HG03159 (cell line): ENCODE data around the gene UBE2Z.
"Not testable (repeated sequence)": the region's sequence is repeated elsewhere in the genome, so short reads cannot be mapped to it uniquely, and the experiment has no call there.

Source experiments
- ATAC-seq: cut with Tn5 transposase; IDR thresholded peaks from one replicate; pipeline ENCODE4 v1.9.1; 2021; ENCODE audit warnings: mild to moderate bottlenecking, moderate library complexity; ENCODE audit not compliant: unreplicated experiment

Gene UBE2Z

DNA sequence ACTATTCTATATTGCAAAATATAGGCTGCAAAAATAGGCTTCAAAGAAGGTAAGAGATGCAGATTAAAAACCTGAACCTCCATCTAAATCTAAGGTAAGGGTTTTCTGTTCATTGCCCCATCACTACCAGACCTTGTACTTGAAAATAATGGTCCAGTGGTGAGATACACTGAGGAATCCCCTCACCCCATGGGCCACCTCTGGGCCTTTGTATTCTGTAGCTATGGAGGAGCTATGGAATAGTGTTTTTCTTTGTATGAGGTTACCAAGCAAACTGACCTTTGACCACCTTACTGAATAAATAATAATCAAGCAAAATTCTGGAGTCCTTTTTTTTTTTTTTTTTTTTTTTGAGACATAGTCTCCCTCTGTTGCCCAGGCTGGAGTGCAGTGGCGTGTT lies 4.8 kb upstream of the UBE2Z start:
- ATAC-seq = no peak

DNA sequence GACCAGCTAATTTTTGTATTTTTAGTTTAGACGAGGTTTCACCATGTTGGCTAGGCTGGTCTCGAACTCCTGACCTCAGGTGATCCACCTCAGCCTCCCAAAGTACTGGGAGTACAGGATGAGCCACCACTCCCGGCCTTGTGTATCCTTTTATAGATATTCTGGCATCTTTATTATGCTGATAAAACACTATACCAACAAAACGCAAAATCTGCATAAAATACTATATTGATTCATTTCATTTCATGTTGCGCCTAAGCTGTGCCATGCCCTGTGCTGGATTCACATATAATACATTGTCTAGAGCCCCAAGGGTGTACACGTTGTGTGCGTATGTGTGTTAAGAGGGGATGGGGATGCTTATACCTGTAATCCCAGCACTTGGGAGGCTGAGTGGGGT lies 3.8 kb upstream of the UBE2Z start:
- ATAC-seq = no peak

GRCh38 chr17:48905987-48906515 lies 2.2 kb upstream of the UBE2Z start:
- no peak for ATAC-seq

- ATAC-seq = no peak
These were observed 527 bp upstream of the UBE2Z start for GRCh38 chr17:48907713-48908046.

- ATAC-seq = peak; percentile 39
These were observed 717 bp downstream of the UBE2Z start for GRCh38 chr17:48908853-48909394.

DNA sequence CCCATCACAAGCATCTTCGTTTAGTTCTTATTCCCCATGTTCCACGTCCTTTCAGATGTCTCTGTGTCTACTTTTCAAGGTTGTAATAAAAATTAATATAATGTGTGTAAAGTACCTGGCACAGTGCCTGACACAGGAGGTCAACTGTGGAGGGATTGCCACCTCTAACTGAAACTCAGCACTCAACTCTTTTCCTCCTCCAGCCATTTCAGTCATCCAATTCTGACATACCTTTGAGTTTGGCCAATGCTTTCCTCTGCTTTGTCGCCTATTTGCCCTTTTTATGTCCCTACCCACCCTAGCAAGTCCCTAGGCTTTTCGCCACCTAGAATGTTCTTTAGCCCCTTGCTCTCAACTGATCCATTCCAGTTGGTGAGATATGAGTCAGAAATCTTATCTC lies 1.6 kb downstream of the UBE2Z start:
- no peak for ATAC-seq

DNA sequence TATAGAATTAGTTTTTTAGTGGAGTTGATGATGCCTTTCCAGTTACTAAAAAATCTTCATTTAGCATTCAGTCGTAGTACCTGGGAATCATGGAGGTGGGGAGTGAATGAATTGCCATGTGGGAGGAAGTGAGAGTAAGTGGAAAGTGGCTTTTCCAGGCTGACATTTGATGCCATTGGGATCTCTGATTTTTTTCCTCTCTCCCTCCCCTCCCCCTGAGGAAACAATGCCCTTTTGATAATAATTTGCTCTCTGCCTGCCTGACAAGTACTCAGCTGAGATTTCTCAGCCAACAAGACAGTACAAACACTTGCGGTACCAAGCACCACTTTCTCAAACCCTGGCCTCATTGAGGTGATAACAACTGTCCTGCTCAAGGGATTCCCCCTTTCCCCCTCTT lies 2.2 kb downstream of the UBE2Z start:
- no peak for ATAC-seq

DNA sequence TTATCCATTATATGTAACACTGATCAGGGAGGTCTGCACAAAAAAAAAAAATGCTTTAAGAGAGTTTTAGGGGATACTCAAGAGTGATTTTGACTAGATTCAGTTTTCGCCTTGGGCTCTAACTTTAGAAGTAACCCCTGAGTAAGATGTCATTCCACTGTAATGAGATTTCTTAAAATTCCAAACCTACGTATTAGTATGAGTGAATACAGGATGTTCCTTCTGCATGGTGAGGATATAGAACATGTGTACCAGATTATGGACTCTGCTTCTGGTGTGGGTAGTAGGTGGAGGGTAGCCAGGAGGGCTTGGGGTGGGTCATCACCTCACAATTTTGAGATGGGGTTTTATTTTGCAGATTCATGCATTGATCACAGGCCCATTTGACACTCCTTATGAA lies 4.3 kb downstream of the UBE2Z start:
- ATAC-seq = no peak

- peak; percentile 83 for ATAC-seq
These were observed 7.5 kb downstream of the UBE2Z start for GRCh38 chr17:48915459-48916282.

DNA sequence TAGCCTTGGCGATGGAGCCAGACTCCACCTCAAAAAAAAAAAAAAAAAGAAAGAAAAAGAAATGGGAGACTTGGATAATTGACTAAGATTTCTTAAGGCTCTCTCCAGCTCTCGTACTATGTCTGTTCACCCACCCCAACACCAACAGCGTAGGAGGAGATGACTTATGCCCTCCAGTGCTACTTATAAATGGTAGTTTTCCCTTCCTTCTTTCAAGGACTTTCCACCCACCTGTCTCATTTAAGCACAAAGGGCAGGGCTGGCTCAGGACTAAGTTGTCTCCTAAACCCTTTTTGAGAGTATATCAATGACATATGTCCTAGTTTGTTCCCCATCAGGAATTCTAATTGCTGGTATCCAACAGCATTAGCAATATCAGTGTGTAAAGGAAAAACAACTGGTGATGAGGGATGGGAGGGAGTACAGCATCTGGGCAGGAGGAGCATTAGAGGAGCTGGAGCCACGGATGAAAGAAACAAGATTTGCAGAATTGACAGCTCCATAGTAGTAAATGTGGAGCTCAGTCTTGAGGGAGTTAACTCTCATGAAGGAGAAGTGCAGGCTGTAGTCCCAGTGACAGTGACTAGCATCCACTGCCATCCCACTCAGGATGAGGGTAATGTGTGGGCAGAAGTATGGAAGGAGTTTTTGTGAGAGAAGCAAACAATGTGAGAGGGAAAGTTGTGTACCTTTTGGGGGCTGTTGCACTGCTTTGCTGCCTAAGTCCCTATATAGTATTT lies 17.2 kb downstream of the UBE2Z start:
- no peak for ATAC-seq

DNA sequence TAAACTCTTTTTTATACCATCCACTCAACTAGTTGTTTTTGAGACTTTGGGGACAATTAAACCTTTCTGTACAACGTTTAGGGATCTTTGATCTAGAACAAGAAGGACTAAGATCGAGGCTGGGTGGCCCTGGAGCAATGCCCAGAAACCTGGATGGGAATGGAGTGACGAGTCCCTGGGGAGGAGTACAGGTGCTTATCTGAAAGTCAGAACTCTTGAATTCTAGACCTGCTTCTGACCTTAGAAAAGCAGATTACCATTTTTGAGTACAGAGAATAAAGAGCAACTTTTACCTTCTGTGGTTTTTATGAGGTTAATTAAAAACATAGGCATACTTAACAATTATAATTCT lies 17.8 kb downstream of the UBE2Z start:
- ATAC-seq = no peak

GRCh38 chr17:48927978-48928745 lies 20.0 kb downstream of the UBE2Z start:
- no peak for ATAC-seq

GRCh38 chr17:48928876-48929811 lies 20.9 kb downstream of the UBE2Z start:
- no peak for ATAC-seq

DNA sequence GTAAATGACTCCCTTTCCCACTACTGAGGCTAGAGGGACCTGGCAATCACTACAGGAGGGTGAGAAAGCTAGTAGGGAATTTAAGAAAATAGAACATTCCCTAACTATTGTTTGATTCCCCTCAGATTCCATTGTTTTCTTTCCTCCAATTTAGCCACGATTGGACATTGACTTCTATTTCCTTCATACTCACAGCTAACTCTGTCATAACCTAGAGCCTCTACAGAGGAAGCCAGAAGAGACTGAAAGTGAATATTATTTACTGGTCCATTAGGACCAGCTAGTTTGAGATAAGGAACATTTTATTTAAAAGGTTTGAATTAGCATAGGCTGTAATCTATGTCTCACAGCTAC lies 21.6 kb downstream of the UBE2Z start:
- no peak for ATAC-seq

DNA sequence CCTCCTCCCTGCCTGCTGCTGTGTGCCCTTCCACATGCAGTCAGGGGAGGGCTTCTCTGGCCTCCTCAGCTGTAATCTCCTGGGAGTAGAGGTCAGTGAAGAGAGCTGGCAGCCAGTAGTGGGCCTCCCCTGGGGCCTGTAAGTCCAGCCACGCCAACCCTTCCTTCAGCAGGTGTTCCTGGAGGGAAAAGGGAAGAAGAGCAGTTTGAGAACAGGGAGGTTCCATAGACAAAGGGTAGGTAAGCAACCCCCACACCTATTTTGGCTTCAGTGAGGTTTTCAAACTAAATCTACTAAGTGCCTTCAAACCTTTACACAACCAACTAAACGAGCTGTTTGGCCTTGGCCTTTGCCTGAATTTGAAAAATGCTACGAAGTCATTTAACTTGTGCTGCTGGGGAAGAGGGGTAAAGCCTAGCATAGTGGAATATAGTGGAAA lies 22.2 kb downstream of the UBE2Z start:
- no peak for ATAC-seq

DNA sequence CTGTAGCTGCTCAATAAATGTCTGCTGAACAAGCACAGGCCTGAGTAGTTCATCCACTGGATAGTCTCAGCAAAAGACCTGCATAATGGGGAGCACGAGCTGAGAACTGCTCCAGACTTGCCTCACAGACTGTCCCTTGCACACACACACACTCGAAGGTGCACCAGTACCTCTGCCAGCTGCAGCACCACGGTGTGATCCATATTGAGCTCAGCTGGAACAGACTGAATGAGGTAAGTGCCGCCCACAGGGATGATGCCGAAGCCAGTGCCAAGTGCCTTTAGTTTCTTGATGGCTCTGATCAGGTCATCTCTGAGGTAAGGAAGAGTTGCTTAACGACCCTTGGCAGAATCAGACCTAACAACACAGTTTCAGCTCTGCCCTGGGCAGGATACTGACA lies 24.8 kb downstream of the UBE2Z start:
- ATAC-seq = no peak

DNA sequence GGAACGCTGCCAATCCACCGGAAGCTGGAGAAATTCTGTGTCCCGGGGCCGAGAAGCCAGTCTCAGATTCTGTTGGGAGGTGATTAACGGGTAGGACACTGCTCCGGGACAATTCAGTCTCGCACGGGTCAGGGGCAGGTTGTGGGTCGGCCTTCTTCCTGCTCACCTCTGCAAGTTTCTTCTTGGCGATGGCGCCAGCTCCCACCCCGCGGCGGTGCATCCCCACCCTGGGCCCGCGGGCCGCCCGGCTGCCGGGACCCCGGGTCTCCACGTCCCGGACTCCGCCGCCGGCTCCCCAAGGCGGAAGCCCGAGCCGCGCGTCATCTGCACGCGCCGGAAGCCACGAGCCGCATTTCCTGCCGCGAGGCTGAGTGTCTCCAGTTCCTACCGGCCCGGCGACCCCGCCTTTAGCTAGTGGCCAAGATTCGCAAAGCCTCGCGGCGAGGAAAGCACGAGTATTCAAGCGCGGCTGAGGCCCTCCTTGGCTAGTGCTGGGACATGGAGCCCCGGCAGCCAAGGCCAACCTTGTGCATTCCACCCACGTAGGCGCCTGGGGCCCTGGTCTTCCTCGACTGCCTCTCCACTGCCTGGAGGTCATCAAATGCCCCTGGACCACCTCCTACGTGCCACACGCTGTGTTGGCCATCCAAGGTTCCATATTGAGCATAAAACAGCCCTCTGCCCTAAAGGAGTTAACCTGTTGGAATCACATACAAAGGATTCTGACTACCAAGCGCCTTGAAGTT lies 36.5 kb downstream of the UBE2Z start, which contains the start of gene SNF8:
TSS of gene SNF8 (minus strand) at position 328 of the 746 bp plus-strand sequence. CDS start at position 220, 108 bp downstream.
- peak; percentile 91 for ATAC-seq

- not testable (repeated sequence) for ATAC-seq
These were observed 37.0 kb downstream of the UBE2Z start for GRCh38 chr17:48945261-48945651.

GRCh38 chr17:48951572-48951971 lies 43.4 kb downstream of the UBE2Z start:
- no peak for ATAC-seq
